ENCODE results near the gene SLC16A2. TPM values are rescaled to one million over a fixed set of nuclear protein-coding genes. Genes with fewer than 3 reads are reported as not detected.

Gene SLC16A2
- total and polyA plus RNA-seq, 7 donors: 0.23 to 10.5 (median 5.3) TPM

DNA sequence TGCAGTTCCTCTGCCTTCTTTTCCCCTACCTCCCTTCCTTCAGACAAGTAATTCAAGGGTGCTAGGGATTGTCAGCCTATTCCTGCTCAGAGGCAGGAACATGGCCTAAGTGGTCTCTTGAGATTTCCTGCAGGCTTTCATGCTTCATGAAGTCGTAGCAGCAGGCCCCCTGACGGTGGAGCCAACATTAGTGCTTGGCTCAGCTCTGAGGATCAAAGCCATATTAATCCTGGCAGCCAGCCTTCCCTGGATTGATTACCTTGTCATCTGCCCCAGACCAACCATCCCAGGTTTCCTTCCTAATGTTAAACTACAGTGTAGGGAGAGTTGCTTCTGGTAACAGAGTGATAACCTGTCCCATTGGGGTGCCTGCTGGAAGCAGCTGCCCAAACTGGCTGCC, 84.1 kb downstream of the SLC16A2 start:
- H3K4me1 ChIP-seq: no peaks in the 10 kb centered on the region
- WGBS, 2 donors: 64 to 82% methylated on average over 2 of the region's 2 CpGs
- H3K9me3 ChIP-seq: no peaks in the 10 kb centered on the region
- intact Hi-C loops (cut with DNase I): no loop called here
- no peak for TF ChIP-seq POLR2AphosphoS5 (IDR thresholded peaks at IDR 0.05)
- TF ChIP-seq POLR2A (IDR thresholded peaks at IDR 0.05): no peak
- TF ChIP-seq, protein P1, sequence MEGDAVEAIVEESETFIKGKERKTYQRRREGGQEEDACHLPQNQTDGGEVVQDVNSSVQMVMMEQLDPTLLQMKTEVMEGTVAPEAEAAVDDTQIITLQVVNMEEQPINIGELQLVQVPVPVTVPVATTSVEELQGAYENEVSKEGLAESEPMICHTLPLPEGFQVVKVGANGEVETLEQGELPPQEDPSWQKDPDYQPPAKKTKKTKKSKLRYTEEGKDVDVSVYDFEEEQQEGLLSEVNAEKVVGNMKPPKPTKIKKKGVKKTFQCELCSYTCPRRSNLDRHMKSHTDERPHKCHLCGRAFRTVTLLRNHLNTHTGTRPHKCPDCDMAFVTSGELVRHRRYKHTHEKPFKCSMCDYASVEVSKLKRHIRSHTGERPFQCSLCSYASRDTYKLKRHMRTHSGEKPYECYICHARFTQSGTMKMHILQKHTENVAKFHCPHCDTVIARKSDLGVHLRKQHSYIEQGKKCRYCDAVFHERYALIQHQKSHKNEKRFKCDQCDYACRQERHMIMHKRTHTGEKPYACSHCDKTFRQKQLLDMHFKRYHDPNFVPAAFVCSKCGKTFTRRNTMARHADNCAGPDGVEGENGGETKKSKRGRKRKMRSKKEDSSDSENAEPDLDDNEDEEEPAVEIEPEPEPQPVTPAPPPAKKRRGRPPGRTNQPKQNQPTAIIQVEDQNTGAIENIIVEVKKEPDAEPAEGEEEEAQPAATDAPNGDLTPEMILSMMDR (IDR thresholded peaks at IDR 0.05): no peak
- no peak for TF ChIP-seq EP300 (IDR thresholded peaks at IDR 0.05)
- no peak overlapping the region for H3K27ac ChIP-seq
- no peaks in the 10 kb centered on the region for H3K36me3 ChIP-seq
- H3K27me3 ChIP-seq: no peaks in the 10 kb centered on the region
- H3K4me3 ChIP-seq: no peak overlapping the region
- no peak for DNase-seq

DNA sequence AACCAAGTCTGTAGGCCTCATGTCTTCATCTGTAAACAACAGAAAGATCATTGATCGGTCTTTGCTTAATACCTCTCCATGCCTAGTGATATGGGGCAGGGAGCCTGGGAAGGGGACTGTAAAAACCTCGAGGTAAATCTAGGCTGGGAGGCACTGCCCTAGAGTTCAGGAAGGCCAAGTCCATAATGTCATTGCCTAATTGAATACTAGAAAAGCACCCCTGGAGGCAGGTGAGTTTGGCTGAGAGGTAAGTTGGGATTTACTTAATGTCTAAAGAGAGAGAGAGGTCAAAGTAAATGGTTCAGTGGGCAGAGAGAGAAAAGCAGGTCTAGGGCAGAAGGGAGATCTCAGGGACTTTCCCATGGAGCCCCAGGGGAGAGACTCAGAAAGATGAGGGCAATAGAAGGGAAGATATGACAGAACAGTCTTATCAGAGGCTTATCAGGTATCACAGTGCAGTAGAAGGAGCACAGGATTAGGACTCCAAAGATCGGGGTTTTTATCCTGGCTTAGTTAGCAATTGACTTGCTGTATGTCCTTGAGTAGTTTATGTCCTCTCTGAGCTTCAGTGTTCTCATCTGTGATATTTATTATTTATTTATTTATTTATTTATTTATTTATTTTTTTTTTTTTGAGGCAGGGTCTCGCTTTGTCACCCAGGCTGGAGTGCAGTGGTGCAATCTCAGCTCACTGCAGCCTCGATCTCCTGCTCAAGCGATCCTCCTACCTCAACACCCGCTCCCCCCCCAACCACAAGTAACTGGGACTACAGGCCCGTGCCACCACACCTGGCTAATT, 85.2 kb downstream of the SLC16A2 start:
- intact Hi-C loops (cut with DNase I): no loop called here

DNA sequence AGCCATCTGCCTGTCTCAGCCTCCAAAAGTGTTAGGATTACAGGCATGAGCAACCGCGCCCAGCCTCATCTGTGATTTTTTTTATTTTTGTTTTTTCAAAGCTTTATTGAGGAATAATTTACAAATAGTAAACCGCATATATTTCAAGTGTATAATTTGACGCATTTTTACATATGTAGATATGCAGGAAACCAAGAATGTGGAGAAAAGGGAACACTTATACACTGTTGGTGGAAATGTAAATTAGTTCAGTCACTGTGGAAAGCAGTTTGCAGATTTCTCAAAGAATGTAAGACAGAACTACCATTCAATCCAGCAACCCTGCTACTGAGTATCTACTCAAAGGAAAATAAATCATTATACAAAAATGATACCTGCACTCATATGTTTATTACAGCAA, 85.9 kb downstream of the SLC16A2 start:
- TF ChIP-seq POLR2AphosphoS5 (IDR thresholded peaks at IDR 0.05) (no peak), EP300 (IDR thresholded peaks at IDR 0.05) (no peak), POLR2A (IDR thresholded peaks at IDR 0.05) (no peak)
- TF ChIP-seq, protein P1 (IDR thresholded peaks at IDR 0.05): no peak
- WGBS, 2 donors: 88 to 93% methylated on average over 4 of the region's 4 CpGs
- Histone ChIP-seq H3K27me3 (no peaks in the 10 kb centered on the region), H3K36me3 (no peaks in the 10 kb centered on the region), H3K9me3 (no peaks in the 10 kb centered on the region), H3K4me1 (no peaks in the 10 kb centered on the region), H3K27ac (no peak overlapping the region), H3K4me3 (no peak overlapping the region)
- intact Hi-C loops (cut with DNase I): no loop called here
- no peak for DNase-seq

More for the DNA sequence above, 85.2 kb downstream of the SLC16A2 start:
- H3K4me3 ChIP-seq: no peak overlapping the region
- WGBS, 2 donors: 83 to 84% methylated on average over 8 of the region's 8 CpGs
- H3K36me3 ChIP-seq: no peaks in the 10 kb centered on the region
- H3K27me3 ChIP-seq: no peaks in the 10 kb centered on the region
- DNase-seq: no peak
- no peaks in the 10 kb centered on the region for H3K4me1 ChIP-seq
- TF ChIP-seq POLR2A (IDR thresholded peaks at IDR 0.05) (no peak), EP300 (IDR thresholded peaks at IDR 0.05) (no peak), POLR2AphosphoS5 (IDR thresholded peaks at IDR 0.05) (no peak)
- TF ChIP-seq, protein P1 (IDR thresholded peaks at IDR 0.05): no peak
- no peaks in the 10 kb centered on the region for H3K9me3 ChIP-seq
- no peak overlapping the region for H3K27ac ChIP-seq

DNA sequence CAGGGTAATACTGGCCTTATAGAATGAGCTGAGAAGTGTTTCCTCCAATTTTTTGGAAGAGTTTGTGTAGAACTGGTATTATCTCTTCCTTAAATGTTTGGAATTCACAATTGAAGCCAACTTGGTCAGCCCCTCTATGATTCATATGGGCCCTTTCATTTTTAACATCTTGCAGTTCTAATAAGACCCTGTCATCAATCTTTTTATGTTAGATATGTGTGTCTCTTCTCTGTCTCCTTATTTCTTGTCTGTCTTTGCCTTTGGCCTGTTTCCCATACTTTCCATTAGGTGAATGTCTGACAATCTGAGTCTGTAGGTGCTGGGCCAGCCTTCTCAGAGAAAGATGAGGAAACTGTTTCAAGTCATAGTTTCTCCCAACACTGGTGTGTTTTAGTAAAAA, 88.7 kb downstream of the SLC16A2 start:
- intact Hi-C loops (cut with DNase I): no loop called here
- Histone ChIP-seq H3K27me3 (no peaks in the 10 kb centered on the region), H3K4me1 (peaks cover 0 to 3% (median 0%) of the 10 kb centered on the region in 4 donors), H3K27ac (no peak overlapping the region), H3K9me3 (no peaks in the 10 kb centered on the region), H3K36me3 (no peaks in the 10 kb centered on the region), H3K4me3 (no peak overlapping the region)
- no peak for DNase-seq
- TF ChIP-seq, protein P1 (IDR thresholded peaks at IDR 0.05): no peak
- TF ChIP-seq EP300 (IDR thresholded peaks at IDR 0.05): no peak
- TF ChIP-seq POLR2AphosphoS5 (IDR thresholded peaks at IDR 0.05): no peak
- no peak for TF ChIP-seq POLR2A (IDR thresholded peaks at IDR 0.05)

DNA sequence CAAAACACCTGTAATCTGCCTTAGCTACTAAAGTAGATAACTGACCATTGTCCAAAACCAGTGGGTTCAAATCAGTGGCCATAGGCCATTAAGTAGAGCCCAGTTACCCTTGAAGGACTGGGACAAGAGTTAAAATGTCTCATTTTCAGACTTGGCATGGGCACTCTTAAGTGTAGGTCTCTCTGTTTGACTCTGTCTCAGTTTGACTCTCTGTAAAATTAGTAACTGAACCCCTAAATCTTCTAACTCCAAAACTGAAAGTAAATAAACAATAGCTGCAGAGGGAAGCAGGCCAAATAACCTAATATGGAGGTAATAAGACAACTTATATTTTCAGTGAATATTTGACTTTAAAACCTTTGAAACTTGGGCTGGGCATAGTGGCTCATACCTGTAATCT, 89.1 kb downstream of the SLC16A2 start:
- intact Hi-C loops (cut with DNase I): no loop called here
- no peak for TF ChIP-seq POLR2AphosphoS5 (IDR thresholded peaks at IDR 0.05)
- no peak for TF ChIP-seq POLR2A (IDR thresholded peaks at IDR 0.05)

More for the DNA sequence above, 89.1 kb downstream of the SLC16A2 start:
- Histone ChIP-seq H3K27ac (no peak overlapping the region), H3K9me3 (no peaks in the 10 kb centered on the region), H3K4me1 (peaks cover 0 to 3% (median 0%) of the 10 kb centered on the region in 4 donors), H3K36me3 (no peaks in the 10 kb centered on the region), H3K27me3 (no peaks in the 10 kb centered on the region), H3K4me3 (no peak overlapping the region)
- DNase-seq: no peak
